Activated CD4-positive, alpha-beta T cell treated with anti-CD3 and anti-CD28 coated beads, Interleukin-2, amount 10 ng/mL, durations not matched to agents 24 days and 14 days (primary cell): ENCODE data around the gene SMPD4. TPM values are rescaled to one million over a fixed set of nuclear protein-coding genes. Genes with fewer than 3 reads are reported as not detected.
"Not testable (repeated sequence)": the region's sequence is repeated elsewhere in the genome, so short reads cannot be mapped to it uniquely, and the experiment has no call there.

Experiments used
- DNase-seq: peaks from one replicate; pipeline ENCODE4 v3.0.0; 2022
- H3K27ac Mint-ChIP-seq: one replicate; pipeline ENCODE4 v1.8.0; 2022; ENCODE audit warnings: mild to moderate bottlenecking, mixed read lengths
- H3K27me3 Mint-ChIP-seq: one replicate; pipeline ENCODE4 v1.8.0; 2022; ENCODE audit warnings: mixed read lengths
- H3K36me3 Mint-ChIP-seq: one replicate; pipeline ENCODE4 v1.8.0; 2022; ENCODE audit warnings: low read depth, mild to moderate bottlenecking, mixed read lengths
- H3K4me1 Mint-ChIP-seq: one replicate; pipeline ENCODE4 v1.8.0; 2021; ENCODE audit warnings: mixed read lengths
- H3K4me3 Mint-ChIP-seq: one replicate; pipeline ENCODE4 v1.8.0; 2022; ENCODE audit warnings: mild to moderate bottlenecking, moderate library complexity, mixed read lengths
- H3K9me3 Mint-ChIP-seq: one replicate; pipeline ENCODE4 v1.8.0; 2021; ENCODE audit warnings: mixed read lengths
- intact Hi-C: fragments of 100-400 bp; cut with micrococcal nuclease; formaldehyde crosslinking; loops from one replicate; pipeline ENCODE4 v1.15.1; 2023
- total RNA-seq: library from RNA; stranded (reverse); gene quantifications from 2 replicates; pipeline ENCODE4 v1.2.3, GENCODE V29; 2022

SMPD4 gene
- total RNA-seq, 1 donor from 2014 or later: 86.0 TPM

- H3K9me3 Mint-ChIP-seq, intact Hi-C loops, H3K4me1 Mint-ChIP-seq, H3K27me3 Mint-ChIP-seq, H3K4me3 Mint-ChIP-seq, DNase-seq, H3K27ac Mint-ChIP-seq: not testable (repeated sequence)
- H3K36me3 Mint-ChIP-seq: peaks cover 19% of the 10 kb centered on the region
These were observed 22.0 kb downstream of the SMPD4 start for GRCh38 chr2:130159376-130159775.

GRCh38 chr2:130158631-130159030 lies 22.8 kb downstream of the SMPD4 start:
- no peaks in the 10 kb centered on the region for H3K9me3 Mint-ChIP-seq
- intact Hi-C loops: no loop called here
- no peaks in the 10 kb centered on the region for H3K27me3 Mint-ChIP-seq
- H3K36me3 Mint-ChIP-seq: peaks cover 18% of the 10 kb centered on the region
- H3K4me1 Mint-ChIP-seq: peaks cover 5% of the 10 kb centered on the region
- H3K4me3 Mint-ChIP-seq: no peak overlapping the region
- H3K27ac Mint-ChIP-seq: no peak overlapping the region
- no peak for DNase-seq

GRCh38 chr2:130157825-130158514 lies 23.4 kb downstream of the SMPD4 start:
- peaks cover 20% of the 10 kb centered on the region for H3K36me3 Mint-ChIP-seq
- intact Hi-C loops, H3K4me1 Mint-ChIP-seq, DNase-seq, H3K9me3 Mint-ChIP-seq, H3K27me3 Mint-ChIP-seq, H3K4me3 Mint-ChIP-seq: not testable (repeated sequence)
- H3K27ac Mint-ChIP-seq: peak overlapping the region; percentile 51

GRCh38 chr2:130157354-130157753 lies 24.0 kb downstream of the SMPD4 start:
- H3K36me3 Mint-ChIP-seq: peaks cover 20% of the 10 kb centered on the region
- intact Hi-C loops, H3K27me3 Mint-ChIP-seq, DNase-seq, H3K9me3 Mint-ChIP-seq, H3K27ac Mint-ChIP-seq, H3K4me1 Mint-ChIP-seq, H3K4me3 Mint-ChIP-seq: not testable (repeated sequence)

GRCh38 chr2:130156624-130157004 lies 24.8 kb downstream of the SMPD4 start:
- no peak overlapping the region for H3K27ac Mint-ChIP-seq
- intact Hi-C loops: no loop called here
- H3K9me3 Mint-ChIP-seq: no peaks in the 10 kb centered on the region
- H3K4me1 Mint-ChIP-seq: peaks cover 5% of the 10 kb centered on the region
- DNase-seq: no peak
- peaks cover 21% of the 10 kb centered on the region for H3K36me3 Mint-ChIP-seq
- no peaks in the 10 kb centered on the region for H3K27me3 Mint-ChIP-seq
- no peak overlapping the region for H3K4me3 Mint-ChIP-seq

GRCh38 chr2:130155956-130156623 lies 25.3 kb downstream of the SMPD4 start:
- H3K36me3 Mint-ChIP-seq: peaks cover 20% of the 10 kb centered on the region
- peak; percentile 71 for DNase-seq
- H3K4me3 Mint-ChIP-seq, intact Hi-C loops, H3K9me3 Mint-ChIP-seq, H3K4me1 Mint-ChIP-seq, H3K27me3 Mint-ChIP-seq, H3K27ac Mint-ChIP-seq: not testable (repeated sequence)

GRCh38 chr2:130154773-130155765 lies 26.3 kb downstream of the SMPD4 start:
- Mint-ChIP-seq H3K4me3 (no peak overlapping the region), H3K36me3 (peaks cover 19% of the 10 kb centered on the region), H3K4me1 (peaks cover 5% of the 10 kb centered on the region), H3K9me3 (no peaks in the 10 kb centered on the region), H3K27ac (no peak overlapping the region), H3K27me3 (no peaks in the 10 kb centered on the region)
- no peak for DNase-seq
- intact Hi-C loops: no loop called here

GRCh38 chr2:130154423-130154770 lies 27.0 kb downstream of the SMPD4 start:
- H3K4me3 Mint-ChIP-seq, intact Hi-C loops, H3K9me3 Mint-ChIP-seq, H3K27ac Mint-ChIP-seq, H3K4me1 Mint-ChIP-seq, H3K27me3 Mint-ChIP-seq, DNase-seq: not testable (repeated sequence)
- peaks cover 18% of the 10 kb centered on the region for H3K36me3 Mint-ChIP-seq

- H3K9me3 Mint-ChIP-seq, H3K27me3 Mint-ChIP-seq, H3K4me3 Mint-ChIP-seq, H3K4me1 Mint-ChIP-seq, DNase-seq, intact Hi-C loops, H3K27ac Mint-ChIP-seq: not testable (repeated sequence)
- peaks cover 18% of the 10 kb centered on the region for H3K36me3 Mint-ChIP-seq
These were observed 27.5 kb downstream of the SMPD4 start for GRCh38 chr2:130153721-130154422.

- intact Hi-C loops: no loop called here
- no peaks in the 10 kb centered on the region for H3K9me3 Mint-ChIP-seq
- peaks cover 18% of the 10 kb centered on the region for H3K36me3 Mint-ChIP-seq
These were observed 28.4 kb downstream of the SMPD4 start for GRCh38 chr2:130152816-130153595.

GRCh38 chr2:130152136-130152815 lies 29.1 kb downstream of the SMPD4 start:
- intact Hi-C loops, H3K27ac Mint-ChIP-seq, DNase-seq, H3K27me3 Mint-ChIP-seq, H3K4me3 Mint-ChIP-seq, H3K4me1 Mint-ChIP-seq, H3K9me3 Mint-ChIP-seq: not testable (repeated sequence)
- peaks cover 18% of the 10 kb centered on the region for H3K36me3 Mint-ChIP-seq

More at GRCh38 chr2:130152816-130153595, 28.4 kb downstream of the SMPD4 start:
- Mint-ChIP-seq H3K4me3 (no peak overlapping the region), H3K27ac (no peak overlapping the region), H3K27me3 (no peaks in the 10 kb centered on the region), H3K4me1 (peaks cover 4% of the 10 kb centered on the region)
- DNase-seq: no peak

- H3K4me3 Mint-ChIP-seq, H3K4me1 Mint-ChIP-seq, H3K27ac Mint-ChIP-seq, H3K9me3 Mint-ChIP-seq, DNase-seq, intact Hi-C loops, H3K27me3 Mint-ChIP-seq: not testable (repeated sequence)
- peaks cover 14% of the 10 kb centered on the region for H3K36me3 Mint-ChIP-seq
These were observed 30.3 kb downstream of the SMPD4 start for GRCh38 chr2:130151145-130151512.
